HepG2 (cell line): ENCODE measurements around the gene MAJIN. TPM values are rescaled to one million over a fixed set of nuclear protein-coding genes. Genes with fewer than 3 reads are reported as not detected.

ENCODE experiments used
- ATAC-seq: fragments of 200-7000 bp; cut with Tn5 transposase; 3 replicates; pipeline ENCODE4 v1.9.1; 2020; ENCODE audit warnings: mild to moderate bottlenecking, moderate library complexity
- BruUV-seq: library from RNA; stranded (reverse); fragments of 400-500 nt; replicated peaks from 2 replicates; lab custom pipeline; 2021; lab: Mats Ljungman, UMichigan
- CTCF ChIA-PET: fragments of 300-600 bp; formaldehyde crosslinking; extraction: SDS; loops from one replicate; lab custom pipeline; 2021; ENCODE audit warnings: low total read pairs, inconsistent platforms, low intra/inter-chr PET ratio; lab: Yijun Ruan, JAX
- POLR2A ChIA-PET: fragments of 350-600 bp; sonication (Branson Sonifier 250); formaldehyde crosslinking; loops from one replicate; lab custom pipeline; 2020; ENCODE audit warnings: antibody characterized with exemption, inconsistent platforms; lab: Yijun Ruan, JAX
- DNase-seq: peaks from one replicate; pipeline ENCODE4 v3.0.0-alpha.2; 2015; ENCODE audit warnings: low spot score
- FAIRE-seq: peaks from 3 replicates; lab custom pipeline; 2011; peaks lifted over from hg19 to GRCh38; lab: Jason Lieb, UNC
- H2AFZ ChIP-seq: one replicate; pipeline ENCODE4 v1.6.1; 2011; ENCODE audit warnings: low read length, inconsistent platforms
- H3K27ac ChIP-seq: fragments of 300-600 bp; 3 replicates; pipeline ENCODE4 v1.8.0; 2011; ENCODE audit warnings: mixed run types, mild to moderate bottlenecking, mixed read lengths, low read length, inconsistent platforms; ENCODE audit not compliant: insufficient read depth; ENCODE audit errors: extremely low read length
- H3K27me3 ChIP-seq, 2 experiments: fragments of 200-600 bp in 1 of 2; 2 replicates in 1 of 2; 3 replicates in 1 of 2; pipeline versions ENCODE4 v1.6.0 to v1.8.0; 2011; ENCODE audit warnings: low read length in 2 of 2, mild to moderate bottlenecking in 2 of 2, moderate library complexity in 2 of 2, inconsistent platforms in 1 of 2; ENCODE audit not compliant: insufficient read depth in 2 of 2, control insufficient read depth in 1 of 2
- H3K36me3 ChIP-seq, 2 experiments: fragments of 200-600 bp in 1 of 2; replicated peaks in 1 of 2; 2 replicates in 1 of 2; 3 replicates in 1 of 2; pipeline versions ENCODE4 v1.5.1 to v1.8.0; 2011; ENCODE audit warnings: low read length in 2 of 2, inconsistent platforms in 1 of 2; ENCODE audit not compliant: insufficient read depth in 2 of 2, control insufficient read depth in 1 of 2
- H3K4me1 ChIP-seq: 2 replicates; pipeline ENCODE4 v1.5.1; 2012; ENCODE audit warnings: low read length, inconsistent platforms; ENCODE audit not compliant: insufficient read depth
- H3K4me2 ChIP-seq: 2 replicates; pipeline ENCODE4 v1.6.0; 2011; ENCODE audit warnings: low read depth, low read length, inconsistent platforms
- H3K4me3 ChIP-seq, 3 experiments: fragments of 200-600 bp in 1 of 3; sonication (generic), shearing (Covaris generic) in 1 of 3; replicated peaks in 1 of 3; 2 replicates each; pipeline ENCODE4 v1.5.1; 2011 to 2016; ENCODE audit warnings: low read length in 3 of 3, inconsistent platforms in 2 of 3, low read depth in 2 of 3, mild to moderate bottlenecking in 2 of 3, control low read depth in 1 of 3, mixed read lengths in 1 of 3; ENCODE audit not compliant: insufficient read depth in 1 of 3
- H3K79me2 ChIP-seq: one replicate; pipeline ENCODE4 v1.6.1; 2011; ENCODE audit warnings: low read length, inconsistent platforms; ENCODE audit not compliant: insufficient read depth
- H3K9ac ChIP-seq: 2 replicates; pipeline ENCODE4 v1.6.0; 2011; ENCODE audit warnings: mild to moderate bottlenecking, low read depth, low read length, inconsistent platforms; ENCODE audit not compliant: insufficient read depth
- H3K9me3 ChIP-seq: 2 replicates; pipeline ENCODE4 v1.5.1; 2012; ENCODE audit warnings: mild to moderate bottlenecking, low read length
- H4K20me1 ChIP-seq: 2 replicates; pipeline ENCODE4 v1.6.0; 2011; ENCODE audit warnings: inconsistent platforms, mild to moderate bottlenecking, low read length, moderate library complexity; ENCODE audit not compliant: insufficient read depth
- AGO1 ChIP-seq: fragments of 200-400 bp; formaldehyde crosslinking; IDR thresholded peaks from 2 replicates; pipeline ENCODE4 v1.6.1; 2017; ENCODE audit warnings: mild to moderate bottlenecking, low read depth, low read length, moderate library complexity; ENCODE audit not compliant: poor library complexity, severe bottlenecking
- AKNA ChIP-seq: sonication (generic); formaldehyde crosslinking; IDR thresholded peaks from 2 replicates; pipeline ENCODE4 v1.4.0; 2020; ENCODE audit warnings: missing genetic modification reagents, borderline replicate concordance
- CEBPZ ChIP-seq: IDR thresholded peaks from 2 replicates; pipeline ENCODE4 v1.6.1; 2012; ENCODE audit warnings: low read length, improper control_type of control experiment
- MBNL3 ChIP-seq: fragments of 250-450 bp; sonication (Bioruptor Pico); conservative IDR thresholded peaks from 2 replicates; pipeline ENCODE4 v1.8.0; 2022; ENCODE audit warnings: mild to moderate bottlenecking, inconsistent platforms
- NCOR1 ChIP-seq: fragments of 200-600 bp; sonication (generic); IDR thresholded peaks from 2 replicates; pipeline ENCODE4 v1.7.0; 2017; ENCODE audit warnings: antibody characterized with exemption, low read length, borderline replicate concordance
- NKX3-1 ChIP-seq: sonication (generic); formaldehyde crosslinking; IDR thresholded peaks from 2 replicates; pipeline ENCODE4 v1.5.0; 2020; ENCODE audit warnings: missing genetic modification reagents
- REPIN1 ChIP-seq: sonication (generic); formaldehyde crosslinking; IDR thresholded peaks from 2 replicates; pipeline ENCODE4 v1.8.0; 2022; ENCODE audit warnings: missing genetic modification reagents, low read depth, mild to moderate bottlenecking, borderline replicate concordance
- ZGPAT ChIP-seq: IDR thresholded peaks from 2 replicates; pipeline ENCODE4 v1.6.1; 2016; ENCODE audit warnings: mild to moderate bottlenecking
- ZNF337 ChIP-seq: sonication (generic); formaldehyde crosslinking; IDR thresholded peaks from 2 replicates; pipeline ENCODE4 v1.5.1; 2020; ENCODE audit warnings: missing genetic modification reagents, low read depth, mild to moderate bottlenecking, borderline replicate concordance
- ZNF674 ChIP-seq: sonication (generic); formaldehyde crosslinking; IDR thresholded peaks from 2 replicates; pipeline ENCODE4 v1.5.0; 2020; ENCODE audit warnings: low read depth, mild to moderate bottlenecking, missing genetic modification reagents
- ZSCAN22 ChIP-seq: sonication (generic); formaldehyde crosslinking; IDR thresholded peaks from 2 replicates; pipeline ENCODE4 v1.4.0; 2020; ENCODE audit warnings: mild to moderate bottlenecking, missing genetic modification reagents
- WGBS: methylation state at CpG from one replicate; pipeline ENCODE4 v1.1.6; 2017; ENCODE audit warnings: low lambda C conversion rate; 5-methylcytosine and 5-hydroxymethylcytosine counted together
- in situ Hi-C: cut with HindIII; loops from 2 replicates; pipeline ENCODE4 v1.10.0; 2017; ENCODE audit warnings: low pct_unique_long_range_greater_than_20kb; ENCODE audit not compliant: extremely low pct_ligation_motif_present
- intact Hi-C: fragments of 100-400 bp; cut with micrococcal nuclease; formaldehyde crosslinking; loops from one replicate; pipeline ENCODE4 v1.10.0; 2022; ENCODE audit not compliant: unreplicated experiment
- polyA plus RNA-seq, 8 experiments: library from polyadenylated mRNA; depleted of rRNA in 3 of 8; stranded (reverse) in 7 of 8; unstranded in 1 of 8; fragments of >200 nt; fragmentation: Illumina TruSeq in 4 of 8; extraction: Trizol in 4 of 8; gene quantifications; 2 replicates each; pipeline versions ENCODE4 v1.2.1 to v1.2.3, GENCODE V29; 2011 to 2016; ENCODE audit warnings: low read depth in 4 of 8, missing spikeins in 1 of 8, mixed read lengths in 1 of 8; ENCODE audit not compliant: insufficient read depth in 1 of 8
- total RNA-seq, 5 experiments: library from RNA; depleted of rRNA; stranded (reverse); fragments of >200 nt; fragmentation: Illumina TruSeq; extraction: Trizol; gene quantifications; 2 replicates each; pipeline ENCODE4 v1.2.3, GENCODE V29; 2016; ENCODE audit warnings: low read depth in 1 of 5

Gene MAJIN
- total and polyA plus RNA-seq, 2 of the 13 experiments (the other 11 are each of a cell fraction or from before 2014, with no cell fraction given): not detected

GRCh38 chr11:64906314-64906635 is 65.6 kb downstream of the MAJIN start:
- H3K4me1 ChIP-seq: no peaks in the 10 kb centered on the region
- H3K4me2 ChIP-seq: no peak overlapping the region
- no peak overlapping the region for H3K9ac ChIP-seq
- H4K20me1 ChIP-seq: no peaks in the 10 kb centered on the region
- DNase-seq (no peak), FAIRE-seq (no peak), ATAC-seq (no peak)
- POLR2A ChIA-PET: no interaction called here
- no peaks in the 10 kb centered on the region for H3K79me2 ChIP-seq
- H2AFZ ChIP-seq: no peak overlapping the region
- CTCF ChIA-PET: no interaction called here
- 83% methylated on average over 1 of the region's 13 CpGs for WGBS
- H3K4me3 ChIP-seq: no peak overlapping the region
- TF ChIP-seq AGO1: no peak
- no peak for TF ChIP-seq ZSCAN22
- no peak for TF ChIP-seq ZNF337
- no peak for TF ChIP-seq ZNF674
- no peak for TF ChIP-seq NCOR1
- TF ChIP-seq MBNL3 (CRISPR knock-in tag): no peak
- no peak for TF ChIP-seq NKX3-1 (CRISPR knock-in tag)
- TF ChIP-seq CEBPZ: no peak
- no peak for TF ChIP-seq AKNA (CRISPR knock-in tag)
- no peak for TF ChIP-seq REPIN1 (CRISPR knock-in tag)
- TF ChIP-seq ZGPAT (CRISPR knock-in tag): no peak
- H3K27ac ChIP-seq: no peak overlapping the region
- no peaks in the 10 kb centered on the region for H3K27me3 ChIP-seq
- H3K9me3 ChIP-seq: no peaks in the 10 kb centered on the region
- in situ Hi-C loops: no loop called here
- no TSS peak for BruUV-seq
- intact Hi-C loops: no loop called here
- peaks cover 43 to 52% of the 10 kb centered on the region in 2 experiments; a peak in 4 of 5 replicates for H3K36me3 ChIP-seq
